Neural cell (in vitro differentiated cells): ENCODE measurements around the gene TFCP2. TPM values are rescaled to one million over a fixed set of nuclear protein-coding genes. Genes with fewer than 3 reads are reported as not detected.

ENCODE experiments used
- H2AFZ ChIP-seq: fragments of 200-600, 300-800 bp; sonication (generic), shearing (Covaris generic); 2 replicates; pipeline ENCODE4 v1.6.0; 2014; ENCODE audit warnings: low read depth, mild to moderate bottlenecking, antibody characterized with exemption, low read length, moderate library complexity
- H3F3A ChIP-seq: fragments of 200-600 bp; shearing (Covaris generic); 2 replicates; pipeline ENCODE4 v1.6.1; 2016; ENCODE audit warnings: mild to moderate bottlenecking, moderate library complexity, mixed read lengths, antibody characterized with exemption, low read length; ENCODE audit not compliant: insufficient read depth, poor library complexity, severe bottlenecking
- H3K27ac ChIP-seq: fragments of 200-600, 300-800 bp; sonication (generic), shearing (Covaris generic); 2 replicates; pipeline ENCODE4 v1.5.1; 2014; ENCODE audit warnings: mild to moderate bottlenecking, low read length, moderate library complexity
- H3K27me3 ChIP-seq: fragments of 300-800, 200-600 bp; sonication (generic), shearing (Covaris generic); 2 replicates; pipeline ENCODE4 v1.6.0; 2014; ENCODE audit warnings: mild to moderate bottlenecking, low read depth, low read length, moderate library complexity; ENCODE audit not compliant: insufficient read depth
- H3K36me3 ChIP-seq: fragments of 300-800, 200-600 bp; sonication (generic), shearing (Covaris generic); 2 replicates; pipeline ENCODE4 v1.5.1; 2014; ENCODE audit warnings: mild to moderate bottlenecking, antibody characterized with exemption, low read length, moderate library complexity; ENCODE audit not compliant: insufficient read depth
- H3K4me2 ChIP-seq: fragments of 300-800, 200-600 bp; sonication (generic), shearing (Covaris generic); 2 replicates; pipeline ENCODE4 v1.6.0; 2014; ENCODE audit warnings: mild to moderate bottlenecking, low read length
- H3K4me3 ChIP-seq: fragments of 300-800, 200-600 bp; sonication (generic), shearing (Covaris generic); 2 replicates; pipeline ENCODE4 v1.5.1; 2014; ENCODE audit warnings: mild to moderate bottlenecking, low read length, moderate library complexity
- H3K79me2 ChIP-seq: fragments of 200-600 bp; shearing (Covaris generic); replicated peaks from 2 replicates; pipeline ENCODE4 v1.6.0; 2014; ENCODE audit warnings: mild to moderate bottlenecking, low read length, moderate library complexity; ENCODE audit not compliant: insufficient read depth
- H3K9ac ChIP-seq: fragments of 300-800, 200-600 bp; sonication (generic), shearing (Covaris generic); 2 replicates; pipeline ENCODE4 v1.6.1; 2016; ENCODE audit warnings: mild to moderate bottlenecking, low read length, mixed read lengths
- H3K9me2 ChIP-seq: fragments of 200-600 bp; shearing (Covaris generic); 2 replicates; pipeline ENCODE4 v1.6.1; 2016; ENCODE audit warnings: mild to moderate bottlenecking, low read length, mixed read lengths; ENCODE audit not compliant: insufficient read depth
- H3K9me3 ChIP-seq: fragments of 200-600, 300-800 bp; sonication (generic), shearing (Covaris generic); 2 replicates; pipeline ENCODE4 v1.6.1; 2016; ENCODE audit warnings: mild to moderate bottlenecking, mixed run types, low read length, moderate library complexity, mixed read lengths
- H4K20me1 ChIP-seq: fragments of 200-600 bp; shearing (Covaris generic); 2 replicates; pipeline ENCODE4 v1.6.1; 2016; ENCODE audit warnings: mild to moderate bottlenecking, mixed run types; ENCODE audit not compliant: insufficient read depth
- EP300 ChIP-seq: fragments of 450-650 bp; conservative IDR thresholded peaks from 2 replicates; pipeline ENCODE4 v1.6.1; 2014; ENCODE audit warnings: antibody characterized with exemption, mild to moderate bottlenecking, moderate library complexity; ENCODE audit not compliant: poor library complexity, severe bottlenecking
- EZH2 ChIP-seq: fragments of 200-600, 300-800 bp; shearing (Covaris generic), sonication (generic); IDR thresholded peaks from 2 replicates; pipeline ENCODE4 v1.6.1; 2014; ENCODE audit warnings: antibody characterized with exemption, low read length, borderline replicate concordance, mild to moderate bottlenecking; ENCODE audit not compliant: insufficient read depth, poor library complexity, severe bottlenecking
- MXI1 ChIP-seq: fragments of 450-650 bp; conservative IDR thresholded peaks from 2 replicates; pipeline ENCODE4 v1.6.1; 2014; ENCODE audit warnings: antibody characterized with exemption, mild to moderate bottlenecking; ENCODE audit not compliant: poor library complexity, severe bottlenecking
- POLR2AphosphoS5 ChIP-seq: IDR thresholded peaks from 2 replicates; pipeline ENCODE4 v1.6.1; 2012
- RAD21 ChIP-seq: fragments of 450-650 bp; conservative IDR thresholded peaks from 2 replicates; pipeline ENCODE4 v1.6.1; 2014; ENCODE audit warnings: antibody characterized with exemption, mild to moderate bottlenecking, moderate library complexity
- SMC3 ChIP-seq: fragments of 450-650 bp; conservative IDR thresholded peaks from 2 replicates; pipeline ENCODE4 v1.6.1; 2014; ENCODE audit warnings: antibody characterized with exemption, mild to moderate bottlenecking, moderate library complexity; ENCODE audit not compliant: poor library complexity
- TAF1 ChIP-seq: IDR thresholded peaks from 2 replicates; pipeline ENCODE4 v1.6.1; 2012; ENCODE audit warnings: low read depth
- polyA plus RNA-seq: library from polyadenylated mRNA; depleted of rRNA; stranded (reverse); fragments of >200 nt; gene quantifications from 2 replicates; pipeline ENCODE4 v1.2.3, GENCODE V29; 2014
- TF ChIP-seq, protein P1 (sequence below): fragments of 450-650 bp; IDR thresholded peaks from 2 replicates; pipeline ENCODE4 v1.5.1; 2014; ENCODE audit warnings: antibody characterized with exemption, mild to moderate bottlenecking, moderate library complexity; ENCODE audit not compliant: poor library complexity, severe bottlenecking
- TF ChIP-seq, protein P2 (sequence below): IDR thresholded peaks from 2 replicates; pipeline ENCODE4 v1.6.1; 2012; ENCODE audit warnings: borderline replicate concordance

The TFCP2 gene
- polyA plus RNA-seq, 1 donor from 2014 or later, result 28.6 TPM

DNA sequence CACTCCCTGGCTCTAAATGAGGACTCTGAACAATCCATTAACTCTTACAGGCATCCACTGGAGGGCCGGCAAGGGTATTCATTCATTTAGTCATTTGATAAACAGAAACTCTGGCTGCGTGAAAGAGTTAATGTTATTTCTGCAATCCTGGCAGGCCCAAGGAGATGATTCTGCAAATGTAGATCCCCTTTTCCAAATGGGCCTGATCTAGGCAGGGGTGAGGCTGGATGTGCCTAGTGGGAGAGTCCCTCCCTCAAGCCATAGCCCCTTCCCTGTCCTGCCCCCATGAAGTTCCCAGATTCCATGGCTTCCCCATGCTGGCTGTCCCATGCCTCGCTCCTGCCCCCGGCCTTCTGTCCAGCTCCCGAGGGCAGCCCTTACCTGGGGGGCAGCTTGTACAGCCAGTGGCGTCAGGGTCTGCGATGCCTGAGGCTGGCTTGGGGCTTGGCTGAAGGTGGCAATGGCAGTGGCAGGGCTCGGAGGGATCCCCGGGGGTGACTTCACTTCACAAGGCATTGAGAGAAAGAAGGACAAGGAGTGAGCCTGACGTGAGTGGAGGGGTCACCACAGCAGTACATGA, 26.5 kb upstream of the TFCP2 start:
- H3K36me3 ChIP-seq, result peaks cover 4% of the 10 kb centered on the region
- H3K27me3 ChIP-seq, result no peaks in the 10 kb centered on the region
- H3K4me2 ChIP-seq, result no peak overlapping the region
- H3K79me2 ChIP-seq, result no peaks in the 10 kb centered on the region
- no peaks in the 10 kb centered on the region for H4K20me1 ChIP-seq
- no peak overlapping the region for H3K27ac ChIP-seq
- no peak overlapping the region for H3K4me3 ChIP-seq
- no peaks in the 10 kb centered on the region for H3F3A ChIP-seq
- no peaks in the 10 kb centered on the region for H3K9me2 ChIP-seq
- no peak for TF ChIP-seq POLR2AphosphoS5
- TF ChIP-seq, protein P1, sequence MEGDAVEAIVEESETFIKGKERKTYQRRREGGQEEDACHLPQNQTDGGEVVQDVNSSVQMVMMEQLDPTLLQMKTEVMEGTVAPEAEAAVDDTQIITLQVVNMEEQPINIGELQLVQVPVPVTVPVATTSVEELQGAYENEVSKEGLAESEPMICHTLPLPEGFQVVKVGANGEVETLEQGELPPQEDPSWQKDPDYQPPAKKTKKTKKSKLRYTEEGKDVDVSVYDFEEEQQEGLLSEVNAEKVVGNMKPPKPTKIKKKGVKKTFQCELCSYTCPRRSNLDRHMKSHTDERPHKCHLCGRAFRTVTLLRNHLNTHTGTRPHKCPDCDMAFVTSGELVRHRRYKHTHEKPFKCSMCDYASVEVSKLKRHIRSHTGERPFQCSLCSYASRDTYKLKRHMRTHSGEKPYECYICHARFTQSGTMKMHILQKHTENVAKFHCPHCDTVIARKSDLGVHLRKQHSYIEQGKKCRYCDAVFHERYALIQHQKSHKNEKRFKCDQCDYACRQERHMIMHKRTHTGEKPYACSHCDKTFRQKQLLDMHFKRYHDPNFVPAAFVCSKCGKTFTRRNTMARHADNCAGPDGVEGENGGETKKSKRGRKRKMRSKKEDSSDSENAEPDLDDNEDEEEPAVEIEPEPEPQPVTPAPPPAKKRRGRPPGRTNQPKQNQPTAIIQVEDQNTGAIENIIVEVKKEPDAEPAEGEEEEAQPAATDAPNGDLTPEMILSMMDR, result no peak
- H3K9me3 ChIP-seq, result no peaks in the 10 kb centered on the region
- H3K9ac ChIP-seq, result no peak overlapping the region
- H2AFZ ChIP-seq, result no peak overlapping the region

DNA sequence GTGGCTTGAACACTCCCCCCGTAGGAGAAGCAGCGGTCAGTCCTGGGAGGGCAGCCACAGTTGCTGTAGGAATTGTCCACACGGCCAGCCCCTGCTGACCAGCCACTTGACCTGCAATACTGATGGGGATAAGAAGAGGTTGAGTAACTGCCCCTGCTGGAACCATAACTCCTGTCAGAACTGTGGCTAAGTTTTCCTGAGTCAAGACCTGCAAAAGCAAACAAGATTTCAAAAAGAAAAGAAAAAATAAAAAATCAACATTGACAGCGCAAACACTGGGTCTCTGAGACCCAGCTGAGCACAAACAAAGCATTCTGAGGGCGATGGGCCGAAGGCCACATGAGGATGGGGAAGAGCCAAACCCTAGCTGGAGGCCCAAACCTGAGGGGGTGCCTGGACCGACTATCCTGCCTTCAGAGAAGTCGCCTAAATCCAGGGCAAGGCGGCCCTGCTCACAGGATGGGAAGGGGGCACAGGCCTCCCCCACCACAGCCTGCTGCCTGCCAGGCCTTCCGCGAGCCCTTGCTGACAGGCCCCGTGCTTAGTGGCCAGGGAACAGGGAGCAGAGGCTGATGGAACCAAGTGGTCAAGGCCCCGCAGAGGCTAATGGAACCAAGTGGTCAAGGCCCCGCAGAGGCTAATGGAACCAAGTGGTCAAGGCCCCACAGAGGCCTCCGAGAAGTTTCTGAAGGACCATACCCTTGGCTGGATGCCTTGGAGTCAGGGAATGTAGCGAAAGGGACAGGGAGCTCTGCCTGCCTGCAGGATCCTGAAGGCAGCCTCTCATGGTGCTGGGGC, 25.8 kb upstream of the TFCP2 start:
- Histone ChIP-seq H3K4me2 (no peak overlapping the region), H3K79me2 (no peaks in the 10 kb centered on the region), H3K36me3 (peaks cover 4% of the 10 kb centered on the region), H3K9ac (no peak overlapping the region), H3K27ac (no peak overlapping the region), H3K9me3 (no peaks in the 10 kb centered on the region), H3K27me3 (no peaks in the 10 kb centered on the region), H3F3A (no peaks in the 10 kb centered on the region), H3K9me2 (no peaks in the 10 kb centered on the region), H3K4me3 (no peak overlapping the region), H4K20me1 (no peaks in the 10 kb centered on the region), H2AFZ (no peak overlapping the region)
- TF ChIP-seq, protein P1, result no peak
- TF ChIP-seq, protein P2, sequence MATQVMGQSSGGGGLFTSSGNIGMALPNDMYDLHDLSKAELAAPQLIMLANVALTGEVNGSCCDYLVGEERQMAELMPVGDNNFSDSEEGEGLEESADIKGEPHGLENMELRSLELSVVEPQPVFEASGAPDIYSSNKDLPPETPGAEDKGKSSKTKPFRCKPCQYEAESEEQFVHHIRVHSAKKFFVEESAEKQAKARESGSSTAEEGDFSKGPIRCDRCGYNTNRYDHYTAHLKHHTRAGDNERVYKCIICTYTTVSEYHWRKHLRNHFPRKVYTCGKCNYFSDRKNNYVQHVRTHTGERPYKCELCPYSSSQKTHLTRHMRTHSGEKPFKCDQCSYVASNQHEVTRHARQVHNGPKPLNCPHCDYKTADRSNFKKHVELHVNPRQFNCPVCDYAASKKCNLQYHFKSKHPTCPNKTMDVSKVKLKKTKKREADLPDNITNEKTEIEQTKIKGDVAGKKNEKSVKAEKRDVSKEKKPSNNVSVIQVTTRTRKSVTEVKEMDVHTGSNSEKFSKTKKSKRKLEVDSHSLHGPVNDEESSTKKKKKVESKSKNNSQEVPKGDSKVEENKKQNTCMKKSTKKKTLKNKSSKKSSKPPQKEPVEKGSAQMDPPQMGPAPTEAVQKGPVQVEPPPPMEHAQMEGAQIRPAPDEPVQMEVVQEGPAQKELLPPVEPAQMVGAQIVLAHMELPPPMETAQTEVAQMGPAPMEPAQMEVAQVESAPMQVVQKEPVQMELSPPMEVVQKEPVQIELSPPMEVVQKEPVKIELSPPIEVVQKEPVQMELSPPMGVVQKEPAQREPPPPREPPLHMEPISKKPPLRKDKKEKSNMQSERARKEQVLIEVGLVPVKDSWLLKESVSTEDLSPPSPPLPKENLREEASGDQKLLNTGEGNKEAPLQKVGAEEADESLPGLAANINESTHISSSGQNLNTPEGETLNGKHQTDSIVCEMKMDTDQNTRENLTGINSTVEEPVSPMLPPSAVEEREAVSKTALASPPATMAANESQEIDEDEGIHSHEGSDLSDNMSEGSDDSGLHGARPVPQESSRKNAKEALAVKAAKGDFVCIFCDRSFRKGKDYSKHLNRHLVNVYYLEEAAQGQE, result no peak
- TF ChIP-seq RAD21 (no peak), EP300 (no peak), POLR2AphosphoS5 (no peak), SMC3 (no peak), EZH2 (no peak), MXI1 (no peak), TAF1 (no peak)
